ENCODE data around the gene ZFP36L2.

The ZFP36L2 gene

DNA sequence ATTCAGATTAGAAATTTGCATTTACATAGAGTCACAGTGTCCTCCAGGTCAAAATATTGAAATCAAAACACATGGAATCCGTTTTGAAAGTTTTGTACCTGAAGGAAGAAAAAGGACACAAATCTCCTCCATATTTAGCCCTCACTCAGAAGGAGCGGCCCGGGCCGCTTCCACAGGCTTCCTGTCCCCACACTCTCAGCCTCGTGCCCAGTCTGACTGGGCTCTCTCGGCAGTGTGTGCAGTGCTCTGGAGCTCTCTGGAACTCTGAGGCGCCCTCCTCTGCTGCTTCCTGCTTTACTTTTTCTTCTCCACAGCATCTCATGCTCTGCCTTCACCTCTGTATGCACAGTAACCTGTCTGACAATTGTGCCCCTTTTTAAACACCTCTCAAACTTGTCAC is 22.2 kb upstream of the ZFP36L2 start:
- in situ Hi-C loops (cut with HindIII; ENCODE audit: low sequenced_read_pairs) = no loop called here

DNA sequence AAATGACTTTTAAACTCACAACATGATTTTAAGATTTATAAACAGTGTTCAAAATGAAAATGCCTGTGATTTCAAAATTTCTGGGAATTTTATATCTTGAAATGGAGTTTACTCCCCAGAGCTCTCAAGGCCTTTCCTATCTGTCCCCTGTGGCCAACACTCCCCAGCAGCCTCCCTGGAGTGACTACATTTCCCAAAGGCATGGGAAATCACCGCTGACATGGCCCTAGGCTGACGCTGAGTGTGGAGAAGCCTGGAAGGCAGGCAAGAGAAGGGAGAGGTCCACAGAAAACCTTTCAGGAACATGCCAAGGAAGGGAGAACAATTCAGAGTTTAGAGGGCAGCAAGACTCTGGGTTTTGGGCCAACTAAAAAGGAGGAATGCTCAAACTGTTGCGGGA is 20.2 kb upstream of the ZFP36L2 start:
- in situ Hi-C loops (cut with HindIII; ENCODE audit: low sequenced_read_pairs) = no loop called here

DNA sequence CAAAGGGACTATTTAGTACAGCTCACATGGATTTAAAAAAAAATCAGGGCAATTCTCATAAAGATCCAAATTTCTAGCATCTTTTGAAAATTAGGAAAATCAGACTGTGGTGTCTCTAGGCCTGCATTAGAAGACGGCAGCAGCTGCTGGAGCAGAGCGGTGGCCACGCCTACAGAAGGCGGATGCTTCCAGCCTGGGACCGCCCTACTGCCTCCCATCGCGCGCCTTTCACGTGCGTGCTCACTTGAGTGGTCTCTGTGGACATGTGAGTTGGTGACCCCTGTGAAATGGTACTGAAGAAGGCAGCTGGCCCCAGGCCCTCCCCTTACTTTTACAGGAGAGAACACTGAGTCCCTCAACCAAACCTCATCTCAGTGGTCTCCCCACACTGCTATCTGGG is 15.2 kb upstream of the ZFP36L2 start:
- in situ Hi-C loops (cut with HindIII; ENCODE audit: low sequenced_read_pairs) = no loop called here

DNA sequence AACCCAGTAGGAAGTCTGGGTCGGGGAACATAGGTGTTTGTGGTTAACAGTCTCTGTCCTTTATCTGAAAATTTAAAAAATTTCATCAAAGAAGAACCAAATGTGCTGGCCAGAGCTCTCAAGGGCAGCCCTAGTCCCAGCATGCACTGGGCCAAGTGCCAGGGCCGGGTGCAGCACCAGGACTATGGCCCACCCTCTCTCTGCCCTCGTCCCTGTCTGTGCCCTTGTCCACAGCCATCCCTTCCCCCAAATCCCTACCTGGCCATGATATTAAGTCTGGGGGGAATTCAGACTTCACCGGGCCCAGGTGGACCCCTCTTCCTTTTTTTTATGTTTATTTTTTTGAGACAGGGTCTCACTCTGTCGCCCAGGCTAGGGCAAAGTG is 14.4 kb upstream of the ZFP36L2 start:
- in situ Hi-C loops (cut with HindIII; ENCODE audit: low sequenced_read_pairs) = no loop called here

DNA sequence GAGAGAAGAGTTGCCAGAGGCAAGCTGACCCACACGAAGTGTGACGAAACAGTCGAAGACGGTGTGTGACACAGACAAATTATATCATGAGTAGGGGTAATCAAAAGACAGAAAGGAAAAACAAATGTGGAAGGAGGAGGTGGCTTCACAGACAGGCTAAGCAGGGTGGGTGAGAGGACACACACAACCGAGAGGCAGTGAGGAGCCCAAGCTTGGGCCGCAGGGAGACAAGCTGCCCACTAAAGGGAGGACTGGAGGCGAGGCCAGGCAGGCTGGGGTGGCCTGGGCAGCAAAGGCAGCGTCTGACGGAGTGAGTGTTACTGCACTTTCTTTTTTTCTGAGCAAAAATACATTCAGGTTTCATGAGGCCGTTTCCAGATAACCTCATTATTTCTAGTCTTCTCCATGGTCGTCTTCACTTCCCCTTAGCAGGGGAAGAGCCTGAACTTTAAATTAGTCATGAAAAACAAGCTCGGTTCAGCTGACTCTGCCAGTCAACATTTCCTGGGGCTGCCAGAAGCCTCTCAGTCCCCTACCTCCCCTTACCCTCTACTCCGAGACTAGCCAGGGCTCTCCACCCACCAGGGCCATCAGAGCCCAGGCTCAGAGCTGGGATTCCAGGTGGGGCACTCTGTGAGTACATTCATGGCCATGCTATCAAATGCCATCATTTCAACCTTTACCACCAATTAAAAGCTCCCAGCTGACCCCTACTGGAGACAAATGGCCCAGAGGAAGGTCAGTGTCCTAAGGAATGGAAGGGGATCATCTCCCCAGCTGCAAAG is 13.8 kb upstream of the ZFP36L2 start:
- in situ Hi-C loops (cut with HindIII; ENCODE audit: low sequenced_read_pairs) = no loop called here

DNA sequence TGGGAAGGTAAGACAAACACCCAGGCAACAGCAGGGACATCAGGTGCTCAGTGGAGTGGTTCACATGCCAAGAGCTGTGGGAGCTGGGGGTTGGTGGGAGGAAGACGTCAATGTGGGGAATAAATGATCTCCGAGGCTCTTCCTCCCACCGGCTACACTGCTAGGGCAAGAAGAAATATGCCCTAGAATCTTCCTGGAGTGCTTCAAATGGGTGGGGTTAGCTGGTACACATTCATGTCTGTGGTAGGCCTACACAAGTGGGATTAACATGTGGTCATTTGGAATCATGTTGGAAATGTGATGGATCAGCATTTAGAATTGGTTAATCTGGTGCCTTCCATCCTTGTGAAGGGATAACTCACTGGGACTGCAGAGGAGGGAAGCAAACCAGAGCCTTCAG is 12.4 kb upstream of the ZFP36L2 start:
- in situ Hi-C loops (cut with HindIII; ENCODE audit: low sequenced_read_pairs) = no loop called here

DNA sequence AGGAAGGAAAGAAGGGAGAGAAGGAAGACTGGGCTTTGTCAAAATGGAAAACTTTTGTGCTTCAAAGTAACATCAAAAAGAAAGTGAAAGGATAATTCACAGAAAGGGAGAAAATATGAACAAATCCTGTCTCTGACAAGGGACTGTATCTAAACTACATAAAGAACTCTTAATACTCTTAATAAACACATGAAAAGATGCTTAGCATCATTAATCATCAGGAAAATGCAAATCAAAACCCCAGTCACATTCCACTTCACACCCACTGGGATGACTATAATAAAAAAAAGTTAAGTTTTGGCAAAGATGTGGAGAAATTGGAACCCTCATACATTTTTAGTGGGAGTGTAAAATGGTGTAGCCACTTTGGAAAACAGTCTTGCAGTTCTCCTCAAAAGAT is 11.8 kb upstream of the ZFP36L2 start:
- in situ Hi-C loops (cut with HindIII; ENCODE audit: low sequenced_read_pairs) = no loop called here

DNA sequence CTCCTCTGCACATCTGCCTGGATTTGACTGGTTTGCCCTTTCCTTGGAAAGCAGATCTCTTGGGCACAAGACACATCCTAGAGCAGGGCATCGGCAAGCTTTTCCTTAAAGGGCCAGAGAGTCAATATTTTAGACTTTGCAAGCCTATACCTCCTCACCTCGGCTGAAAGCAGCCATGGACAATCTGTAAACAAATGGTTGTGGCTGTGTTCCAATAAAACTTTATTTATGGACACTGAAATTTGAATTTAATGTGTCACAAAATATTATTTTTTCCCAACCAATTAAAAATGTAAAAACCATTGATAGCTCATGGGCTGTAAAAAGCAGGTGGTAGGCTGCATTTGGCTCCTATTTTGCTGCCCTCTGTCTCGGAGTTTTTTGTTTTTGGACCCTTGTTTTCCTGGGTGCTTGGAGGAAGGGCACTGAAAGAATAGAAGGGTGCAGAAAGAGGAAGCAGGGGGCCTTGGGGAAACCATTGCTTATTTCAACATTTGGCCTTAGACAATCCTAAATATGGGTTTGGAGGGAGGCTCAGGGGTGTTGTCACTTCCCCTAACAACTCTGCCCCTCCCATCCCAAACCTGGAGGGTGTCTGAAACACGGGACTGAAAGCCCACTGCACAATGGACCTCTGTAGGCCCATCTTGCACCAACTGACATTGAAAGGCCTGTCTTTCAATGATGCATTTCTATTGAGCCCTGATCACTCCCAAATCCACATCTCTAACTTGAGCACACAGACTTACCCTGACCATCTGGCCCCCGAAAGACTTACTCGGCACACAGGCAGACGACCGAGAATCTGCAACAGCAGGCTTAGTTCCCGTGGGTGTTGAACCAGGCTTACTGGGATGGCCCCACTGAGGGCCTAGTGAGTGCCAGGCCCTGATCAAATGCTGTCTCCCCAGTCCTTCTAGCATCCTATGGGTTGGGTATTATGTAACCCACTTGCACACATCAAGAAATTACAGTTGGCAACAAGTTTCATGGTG is 7.1 kb upstream of the ZFP36L2 start:
- in situ Hi-C loops (cut with HindIII; ENCODE audit: low sequenced_read_pairs) = no loop called here

DNA sequence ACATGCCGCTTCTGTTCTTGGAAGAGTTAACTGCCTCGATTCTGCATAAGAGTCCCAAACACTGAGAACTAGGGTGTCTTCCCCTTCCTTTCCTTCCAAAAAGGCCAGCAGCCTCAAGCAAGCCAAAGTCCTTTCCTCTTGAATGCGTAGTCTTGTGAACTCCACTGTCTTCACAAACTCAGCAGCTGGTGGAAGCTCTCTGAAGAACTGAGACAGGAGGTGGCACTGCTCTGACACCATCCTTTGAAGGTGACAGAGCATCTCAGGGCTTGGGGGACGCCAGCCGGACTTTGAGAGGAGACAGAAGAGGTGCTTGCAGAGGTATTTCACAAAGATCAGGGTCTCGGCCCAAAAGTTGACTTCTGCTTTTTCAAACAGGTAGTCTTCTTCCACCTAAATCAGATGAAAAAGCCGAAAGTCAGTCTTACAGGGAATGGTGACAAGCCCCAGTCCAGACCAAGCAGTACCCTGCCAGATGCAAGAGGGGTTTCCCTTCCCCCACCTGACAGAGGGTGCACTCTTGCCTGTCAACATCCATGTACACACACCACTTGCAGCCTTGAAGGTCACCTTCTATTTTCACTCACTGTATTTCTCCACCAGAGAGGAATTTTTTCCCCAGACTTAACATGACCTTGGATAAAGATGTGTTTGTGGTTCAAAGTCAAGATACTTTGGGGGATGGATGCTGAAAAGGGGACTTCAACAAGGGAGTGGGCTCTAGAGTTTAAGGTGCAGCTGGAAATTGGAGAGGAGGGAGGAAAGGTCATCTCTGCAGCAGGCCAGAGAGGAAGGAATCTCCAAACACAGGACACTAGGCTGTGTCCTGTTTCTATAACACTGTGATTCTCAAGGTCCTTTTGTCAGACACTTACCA is 4.8 kb upstream of the ZFP36L2 start:
- in situ Hi-C loops (cut with HindIII; ENCODE audit: low sequenced_read_pairs) = no loop called here

DNA sequence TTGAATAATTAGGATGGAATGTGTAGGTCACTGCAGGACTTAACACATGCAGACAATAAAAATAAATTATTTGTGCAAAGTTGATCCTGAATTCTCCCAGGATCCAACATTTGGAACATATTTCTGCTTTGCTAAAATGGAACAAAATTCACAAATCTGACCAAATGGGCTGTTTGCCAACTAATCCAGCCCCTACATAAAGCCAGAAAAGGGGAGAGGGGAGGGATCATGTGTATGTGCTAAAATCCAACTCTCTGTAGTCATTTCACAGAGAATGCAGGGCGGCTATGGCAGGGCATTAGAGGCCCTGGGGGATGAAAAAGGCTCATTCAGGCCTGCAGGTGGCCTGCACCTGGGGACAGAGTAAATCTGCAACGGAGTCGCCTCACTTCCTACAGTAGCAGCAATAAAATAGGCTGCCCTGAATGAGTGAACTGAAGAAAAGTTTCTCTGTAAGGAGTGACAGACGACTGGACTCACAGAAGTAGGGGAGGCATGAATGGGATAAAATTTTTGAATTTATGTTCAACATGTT is 4.0 kb upstream of the ZFP36L2 start:
- in situ Hi-C loops (cut with HindIII; ENCODE audit: low sequenced_read_pairs) = no loop called here

DNA sequence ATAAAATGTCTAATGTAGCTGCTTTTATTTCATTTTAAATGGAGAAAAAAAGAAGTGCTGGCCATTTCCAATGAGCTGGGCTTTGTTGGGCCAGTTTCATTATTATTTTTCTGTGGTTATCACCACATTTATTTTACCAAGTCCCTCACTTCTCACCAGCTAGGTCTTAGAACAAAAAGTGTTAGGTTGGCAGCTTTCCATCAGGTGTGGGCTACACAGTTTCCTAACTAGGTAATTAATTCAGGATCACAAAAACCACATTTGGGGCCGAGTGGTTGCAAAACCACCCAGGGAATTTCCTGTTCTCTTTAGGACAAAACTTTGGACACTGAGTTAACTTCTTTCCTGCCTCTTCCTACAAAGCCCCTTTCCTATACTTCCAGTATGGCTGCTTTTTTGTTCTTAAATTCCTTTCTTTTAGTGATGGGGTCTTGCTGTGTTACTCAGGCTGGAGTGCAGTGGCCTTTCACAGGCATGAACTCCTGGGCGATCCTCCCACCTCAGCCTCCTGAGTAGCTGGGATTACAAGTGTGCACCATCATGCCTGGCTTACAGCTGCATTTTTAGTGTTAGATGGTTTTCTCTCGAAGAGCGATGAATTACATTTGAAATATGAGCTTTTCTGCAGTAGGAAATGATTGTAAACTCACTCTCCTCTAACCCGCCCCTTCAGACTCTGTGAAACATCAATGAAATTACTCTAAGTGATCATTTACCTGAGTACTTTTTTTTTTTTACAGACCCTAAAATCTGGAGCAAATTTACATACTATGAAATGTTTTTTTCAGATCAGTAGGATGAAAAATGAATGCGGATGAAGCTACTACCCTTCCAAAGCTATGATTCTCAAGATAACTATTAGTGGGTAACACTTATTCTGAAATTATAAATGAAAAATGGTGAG is 2.6 kb upstream of the ZFP36L2 start:
- in situ Hi-C loops (cut with HindIII; ENCODE audit: low sequenced_read_pairs) = no loop called here

DNA sequence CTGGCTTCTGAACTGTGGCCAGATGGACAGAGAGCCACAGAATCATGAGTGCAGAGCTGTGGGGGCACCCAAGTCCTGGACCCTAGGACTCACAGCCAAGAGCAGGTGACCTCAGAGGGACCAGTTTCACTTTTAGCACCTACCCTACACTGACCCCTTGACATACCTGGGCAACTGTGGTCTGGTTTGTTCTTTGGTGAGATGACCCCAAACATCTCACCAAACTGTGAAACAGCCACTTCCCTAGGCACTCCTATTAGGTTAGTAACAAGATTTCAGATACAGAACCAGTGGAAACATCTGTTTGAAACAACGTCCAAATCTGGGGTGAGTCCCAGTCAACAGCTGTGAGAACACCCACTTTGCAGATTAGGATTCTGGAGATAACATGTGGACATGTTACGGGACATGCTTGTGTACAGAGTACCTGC is 1.9 kb upstream of the ZFP36L2 start:
- in situ Hi-C loops (cut with HindIII; ENCODE audit: low sequenced_read_pairs) = no loop called here

DNA sequence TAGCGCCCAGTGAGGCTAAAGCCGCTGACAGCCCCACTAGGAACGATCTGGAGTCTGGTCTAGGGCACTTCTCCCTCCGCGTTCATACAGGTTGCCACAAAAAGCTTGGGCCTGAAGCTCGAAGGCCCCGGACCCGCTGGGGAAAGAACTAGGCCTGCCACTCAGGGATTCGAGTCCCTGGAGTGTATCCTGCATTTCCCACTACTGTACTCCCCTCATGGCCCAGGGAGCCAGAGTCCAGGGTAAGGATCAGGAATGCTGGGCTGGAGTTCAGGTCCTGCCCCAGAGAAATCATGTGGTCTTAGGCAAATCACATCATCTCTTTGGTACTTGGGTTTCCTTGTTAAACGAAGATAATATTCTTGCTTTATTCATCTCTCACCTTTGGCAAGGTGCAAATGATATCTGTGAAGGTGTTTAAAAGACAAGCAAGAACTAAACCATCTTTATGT is 1.4 kb upstream of the ZFP36L2 start:
- in situ Hi-C loops (cut with HindIII; ENCODE audit: low sequenced_read_pairs) = no loop called here

DNA sequence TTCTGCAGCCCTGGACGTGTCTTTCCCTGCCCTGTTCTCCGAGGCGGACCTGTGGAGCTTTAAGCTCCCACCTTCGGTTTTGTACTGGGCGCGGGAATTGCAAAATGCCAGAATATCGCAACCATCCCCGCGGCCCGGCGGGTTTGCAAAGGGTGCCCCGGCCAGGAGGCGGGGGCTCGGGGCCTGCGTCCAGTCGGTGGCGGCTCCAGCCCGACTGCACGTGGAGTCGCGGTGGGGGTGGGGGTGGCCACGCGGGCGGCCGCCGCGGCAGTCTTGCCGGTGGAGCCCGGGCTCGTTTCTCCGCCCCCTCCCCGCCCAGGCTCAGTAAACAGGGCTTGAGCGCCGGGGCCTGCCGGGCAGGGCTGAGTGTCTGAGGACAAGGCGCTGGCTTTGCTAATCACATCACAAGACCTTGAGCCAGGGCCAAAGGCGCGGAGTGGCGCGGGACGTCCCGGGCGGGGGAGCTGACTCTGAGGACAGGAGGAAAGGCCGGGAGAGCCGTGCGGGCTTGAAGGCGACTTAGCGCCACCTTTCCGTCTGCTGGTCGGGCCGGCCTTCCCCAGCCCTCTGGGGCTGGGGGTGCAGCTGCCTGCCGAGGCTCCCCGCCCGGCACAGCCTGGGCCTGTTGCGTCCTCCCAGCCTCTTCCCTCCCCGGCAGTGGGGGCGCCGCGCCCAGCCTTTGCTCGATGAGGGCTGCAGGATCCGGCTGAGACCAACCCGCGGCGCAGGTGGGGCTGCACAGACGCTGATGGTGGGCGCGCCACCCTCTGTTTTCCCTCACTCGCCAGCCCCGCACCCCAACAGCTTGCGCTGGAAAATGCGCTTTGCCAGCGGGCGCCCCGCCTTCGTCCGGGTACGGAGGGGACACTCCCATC is 786 bp upstream of the ZFP36L2 start:
- in situ Hi-C loops (cut with HindIII; ENCODE audit: low sequenced_read_pairs) = no loop called here

DNA sequence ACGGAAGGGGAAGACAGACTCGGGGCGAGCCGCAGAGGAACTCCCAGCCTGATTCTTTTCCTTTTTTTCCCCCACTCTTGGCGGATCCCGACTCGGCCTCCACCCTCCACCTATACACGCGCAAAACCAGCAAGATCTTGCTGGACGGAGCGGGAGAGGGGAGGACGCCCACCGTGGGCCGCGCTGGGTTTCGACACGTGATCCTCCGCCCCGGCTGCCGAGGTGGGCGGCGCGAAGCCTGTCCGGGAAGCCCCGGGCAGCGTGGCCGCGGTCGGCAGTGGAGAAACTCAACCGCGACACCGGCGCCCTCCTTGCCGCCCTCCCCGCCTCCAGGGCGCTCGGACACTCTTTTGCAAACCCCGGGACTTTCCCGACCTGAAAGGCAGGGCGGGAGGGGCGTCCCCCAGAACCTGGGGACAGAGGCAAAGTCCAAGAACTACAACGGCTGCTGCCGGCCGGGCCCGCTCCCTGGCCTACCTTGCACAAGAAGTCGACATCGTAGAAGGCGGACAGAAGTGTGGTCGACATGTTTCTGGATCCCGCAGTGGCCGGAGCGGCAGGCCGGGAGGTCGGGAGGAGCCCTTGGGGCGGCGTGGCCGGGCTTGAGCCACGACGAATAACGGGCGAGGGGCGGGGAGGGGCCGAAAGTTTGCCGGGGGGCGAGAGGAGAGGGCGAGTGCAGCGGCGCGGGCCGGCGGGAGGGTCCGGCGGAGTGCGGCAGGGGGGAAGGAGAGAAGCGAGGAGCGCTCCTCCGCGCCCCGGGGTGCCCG is 433 bp downstream of the ZFP36L2 start:
- in situ Hi-C loops (cut with HindIII; ENCODE audit: low sequenced_read_pairs) = no loop called here

DNA sequence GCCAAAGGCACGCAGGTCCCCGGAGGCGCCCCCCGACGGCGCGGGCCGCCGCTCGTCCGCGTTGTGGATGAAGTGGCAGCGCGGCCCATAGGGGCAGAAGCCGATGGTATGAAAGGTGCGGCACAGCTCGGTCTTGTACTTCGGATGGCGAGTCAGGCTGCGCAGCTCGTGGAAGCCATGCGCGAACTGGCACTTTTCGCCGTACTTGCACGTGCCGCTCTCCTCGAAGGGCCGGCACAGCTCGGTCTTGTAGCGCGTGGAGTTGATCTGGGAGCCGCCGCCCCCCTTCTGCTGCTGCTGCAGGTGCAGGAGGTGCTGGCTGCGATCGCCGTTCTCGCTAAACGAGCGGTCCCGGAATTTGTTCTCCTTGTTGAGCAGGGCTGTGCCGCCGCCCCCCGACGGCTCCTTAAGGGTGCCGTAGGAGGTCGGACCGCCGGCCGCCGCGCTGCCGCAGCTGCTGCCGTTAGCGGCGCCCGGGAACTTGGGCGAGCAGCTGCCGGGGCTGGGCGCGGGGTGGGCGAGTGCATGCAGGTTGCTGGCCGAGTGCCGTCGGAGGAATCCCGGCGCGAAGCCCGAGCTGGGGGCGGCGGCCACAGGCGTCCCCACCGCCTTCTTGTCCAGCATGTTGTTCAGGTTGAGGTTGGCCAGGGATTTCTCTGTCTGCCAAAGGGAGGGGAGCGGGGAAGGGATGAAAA is 1.2 kb downstream of the ZFP36L2 start:
- in situ Hi-C loops (cut with HindIII; ENCODE audit: low sequenced_read_pairs) = no loop called here

DNA sequence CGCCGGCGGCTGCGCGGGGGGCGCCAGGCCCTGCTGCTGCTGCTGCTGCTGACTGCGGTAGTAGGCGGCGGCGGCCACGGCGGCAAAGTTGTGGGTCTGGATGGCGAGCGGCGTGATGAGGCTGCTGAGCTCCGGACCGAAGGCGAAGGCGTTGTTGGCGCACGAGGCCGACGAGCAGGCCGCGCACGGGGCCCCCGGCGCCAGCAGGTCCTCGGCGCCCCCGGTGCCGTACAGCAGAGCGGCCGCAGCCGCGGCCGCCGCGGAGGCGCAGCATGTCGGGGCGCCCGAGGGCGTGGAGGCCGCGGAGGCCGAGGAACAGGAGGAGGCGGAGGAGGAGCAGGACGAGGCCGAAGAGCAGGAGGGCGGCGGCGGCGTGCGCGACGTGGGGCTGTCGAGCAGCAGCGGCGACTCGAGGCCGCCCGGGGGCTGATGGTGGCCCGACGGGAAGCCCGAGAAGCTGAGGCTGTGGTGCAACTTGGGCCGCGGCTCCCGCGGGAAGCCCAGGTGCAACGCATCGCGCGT is 1.8 kb downstream of the ZFP36L2 start:
- in situ Hi-C loops (cut with HindIII; ENCODE audit: low sequenced_read_pairs) = loop anchor here (5.0 kb wide), 1 partner anchor 392 kb away; no protein-coding TSS in a partner anchor

Data from endothelial cell of hepatic sinusoid (primary cell).